ENCODE data around the gene P4HA2. TPM values are rescaled to one million over a fixed set of nuclear protein-coding genes. Genes with fewer than 3 reads are reported as not detected.
A peak's percentile ranks its signal among the peaks of the same experiment; 100 is the strongest.

The P4HA2 gene
- total and polyA plus RNA-seq, 9 of the 15 experiments (the other 6 are each of a cell fraction or from before 2014, with no cell fraction given), result 9.6 to 50.0 (median 12.7) TPM

GRCh38 chr5:132269635-132270334 is 42.1 kb upstream of the P4HA2 start:
- Histone ChIP-seq H3K9ac (ENCODE audit: insufficient read depth in 1 of 2, low read depth in 2 of 2, low read length in 2 of 2) (peak overlapping the region in 1 of 2 experiments; percentile 66; a peak in 2 of 4 replicates), H3K27me3 (ENCODE audit: control insufficient read depth in 2 of 2, insufficient read depth in 2 of 2, low read length in 2 of 2) (no peaks in the 10 kb centered on the region), H3K79me2 (ENCODE audit: control insufficient read depth, insufficient read depth, low read length) (no peaks in the 10 kb centered on the region), H3K4me1 (replicated peaks in 1 of 2; ENCODE audit: control insufficient read depth in 2 of 2, insufficient read depth in 2 of 2, low read length in 2 of 2) (peaks cover 12 to 39% of the 10 kb centered on the region in 2 experiments; a peak in 4 of 5 replicates), H4K20me1 (replicated peaks; ENCODE audit: control insufficient read depth, insufficient read depth, low read length) (no peaks in the 10 kb centered on the region), H3K27ac (ENCODE audit: extremely low read depth, low read depth, low read length) (no peak overlapping the region), H3K4me3 (no peak overlapping the region), H3K9me1 (ENCODE audit: control insufficient read depth, insufficient read depth, low read length) (no peaks in the 10 kb centered on the region), H2AFZ (ENCODE audit: low read depth, low read length) (no peak overlapping the region), H3K36me3 (ENCODE audit: control insufficient read depth, insufficient read depth, low read length) (peaks cover 16% of the 10 kb centered on the region; the same call in 2 of the 3 replicates), H3K4me2 (ENCODE audit: insufficient read depth, low read length) (no peak overlapping the region), H3K9me3 (replicated peaks; ENCODE audit: control insufficient read depth, insufficient read depth, low read depth, low read length) (no peaks in the 10 kb centered on the region)
- ChIA-PET CTCF (ENCODE audit: low intra/inter-chr PET ratio) (no interaction called here), POLR2A (interaction anchor here (0.6 to 1.7 kb wide), 5 partner anchors 10 to 27 kb away, joined by 3 to 7 read pairs (median 4); partner anchors contain the start of gene SLC22A4)
- FAIRE-seq (no peak), DNase-seq (ENCODE audit: extremely low read depth in 1 of 4, low spot score in 3 of 4) (no peak), ATAC-seq (no peak)
- TF ChIP-seq TFAM (CRISPR knock-in tag; conservative IDR thresholded peaks at IDR 0.05) (no peak), ZNF436 (CRISPR knock-in tag; IDR thresholded peaks at IDR 0.05) (no peak), FOXO4 (CRISPR knock-in tag; IDR thresholded peaks at IDR 0.05) (no peak), DPF2 (IDR thresholded peaks at IDR 0.05) (no peak), MAX (CRISPR knock-in tag; IDR thresholded peaks at IDR 0.05) (no peak), ELF2 (CRISPR knock-in tag; IDR thresholded peaks at IDR 0.05) (no peak), HINFP (tag; conservative IDR thresholded peaks at IDR 0.05; ENCODE audit: low read depth) (no peak), PHTF2 (CRISPR knock-in tag; IDR thresholded peaks at IDR 0.05) (no peak), MTA3 (IDR thresholded peaks at IDR 0.05; ENCODE audit: borderline replicate concordance) (no peak), ZNF12 (CRISPR knock-in tag; IDR thresholded peaks at IDR 0.05) (no peak), TARDBP (IDR thresholded peaks at IDR 0.05) (no peak), ETS1 (conservative IDR thresholded peaks at IDR 0.05; ENCODE audit: control insufficient read depth, low read depth, low read length) (no peak), GATAD2A (IDR thresholded peaks at IDR 0.05) (no peak)
- WGBS (ENCODE audit: insufficient coverage, low coverage, missing lambda C conversion rate), result 93% methylated on average over 3 of the region's 3 CpGs
- intact Hi-C loops (cut with micrococcal nuclease), result loop anchor here (5.0 kb wide), 1 partner anchor 32 kb away; no protein-coding TSS in a partner anchor
- in situ Hi-C loops (cut with MboI), result no loop called here
- no TSS peak for BruUV-seq (replicated peaks)

All from K562 (cell line).